OCI-LY3 (cell line): ENCODE results near the gene ZC3H10.

ENCODE experiments used
- H2AFZ ChIP-seq: fragments of 200-600, 300-600 bp; shearing (Covaris generic); 2 replicates; pipeline ENCODE4 v1.6.0; 2014; ENCODE audit warnings: antibody characterized with exemption, low read depth, low read length
- H3K27ac ChIP-seq: fragments of 200-600, 300-600 bp; sonication (generic); 2 replicates; pipeline ENCODE4 v1.5.1; 2014; ENCODE audit warnings: mild to moderate bottlenecking, low read length, moderate library complexity, mixed read lengths
- H3K27me3 ChIP-seq: fragments of 200-600, 300-600 bp; sonication (generic); 2 replicates; pipeline ENCODE4 v1.6.1; 2014; ENCODE audit warnings: low read depth, low read length, mixed read lengths
- H3K36me3 ChIP-seq: fragments of 200-600, 300-600 bp; sonication (generic); replicated peaks from 2 replicates; pipeline ENCODE3; 2014; ENCODE audit warnings: low read depth, low read length, mixed read lengths
- H3K4me1 ChIP-seq: fragments of 300-600, 200-600 bp; sonication (generic); 2 replicates; pipeline ENCODE4 v1.6.1; 2014; ENCODE audit warnings: low read length, mixed read lengths
- H3K4me2 ChIP-seq: fragments of 200-600, 300-600 bp; sonication (generic); 2 replicates; pipeline ENCODE4 v1.6.1; 2014; ENCODE audit warnings: low read length, mixed read lengths
- H3K4me3 ChIP-seq: fragments of 300-600, 200-600 bp; sonication (generic); 2 replicates; pipeline ENCODE4 v1.5.1; 2014; ENCODE audit warnings: antibody characterized with exemption, mild to moderate bottlenecking, low read length, moderate library complexity
- H3K79me2 ChIP-seq: fragments of 300-600, 200-600 bp; shearing (Covaris generic); 2 replicates; pipeline ENCODE4 v1.6.1; 2014; ENCODE audit warnings: mild to moderate bottlenecking, low read length, mixed read lengths
- H3K9ac ChIP-seq: fragments of 300-600, 200-600 bp; shearing (Covaris generic); 2 replicates; pipeline ENCODE4 v1.6.0; 2014; ENCODE audit warnings: mild to moderate bottlenecking, low read length, moderate library complexity
- H3K9me3 ChIP-seq: fragments of 200-600, 300-600 bp; shearing (Covaris generic); 2 replicates; pipeline ENCODE4 v1.6.1; 2014; ENCODE audit warnings: low read length, mixed read lengths; ENCODE audit not compliant: insufficient read depth
- H4K20me1 ChIP-seq: fragments of 200-600, 300-600 bp; sonication (generic); 2 replicates; pipeline ENCODE4 v1.6.1; 2016; ENCODE audit warnings: low read length, mixed read lengths; ENCODE audit not compliant: insufficient read depth
- CTCF ChIP-seq: fragments of 200-600, 300-600 bp; sonication (generic); IDR thresholded peaks from 2 replicates; pipeline ENCODE4 v1.5.1; 2014; ENCODE audit warnings: antibody characterized with exemption, low read length, low read depth
- EZH2phosphoT487 ChIP-seq: fragments of 200-600 bp; shearing (Covaris generic); IDR thresholded peaks from 2 replicates; pipeline ENCODE4 v1.6.1; 2018; ENCODE audit warnings: antibody characterized with exemption, mixed run types, low read depth

The ZC3H10 gene

GRCh38 chr12:56169229-56169759 lies 51.2 kb downstream of the ZC3H10 start:
- Histone ChIP-seq H2AFZ (no peak overlapping the region), H3K27me3 (no peaks in the 10 kb centered on the region), H3K36me3 (peaks cover 46% of the 10 kb centered on the region), H3K79me2 (no peaks in the 10 kb centered on the region), H3K9ac (no peak overlapping the region), H4K20me1 (no peaks in the 10 kb centered on the region), H3K4me1 (no peaks in the 10 kb centered on the region), H3K4me2 (no peak overlapping the region), H3K9me3 (no peaks in the 10 kb centered on the region), H3K27ac (no peak overlapping the region), H3K4me3 (no peak overlapping the region)
- no peak for TF ChIP-seq EZH2phosphoT487

- TF ChIP-seq EZH2phosphoT487 (no peak), CTCF (no peak)
- Histone ChIP-seq H4K20me1 (no peaks in the 10 kb centered on the region), H3K27me3 (no peaks in the 10 kb centered on the region), H3K9me3 (no peaks in the 10 kb centered on the region), H3K36me3 (peaks cover 47% of the 10 kb centered on the region), H3K27ac (no peak overlapping the region), H3K4me1 (no peaks in the 10 kb centered on the region), H3K9ac (no peak overlapping the region), H3K4me3 (no peak overlapping the region), H3K79me2 (no peaks in the 10 kb centered on the region), H2AFZ (no peak overlapping the region), H3K4me2 (no peak overlapping the region)
Measured at GRCh38 chr12:56172839-56173238, 54.8 kb downstream of the ZC3H10 start.
